ENCODE results near the gene ACTN3.

ACTN3 gene

GRCh38 chr11:66561178-66561974, 14.7 kb downstream of the ACTN3 start:
- peaks cover 4% of the 10 kb centered on the region for H3K4me1 ChIP-seq (ENCODE audit: insufficient read depth, insufficient read length)
- DNase-seq (ENCODE audit: low read depth, low spot score), result no peak
- H3K9me3 ChIP-seq (ENCODE audit: insufficient read depth, low read length), result no peaks in the 10 kb centered on the region
- H3K4me3 ChIP-seq (ENCODE audit: insufficient read length, low read depth), result no peak overlapping the region
- H3K9ac ChIP-seq (ENCODE audit: insufficient read length, low read depth), result no peak overlapping the region
- H3K36me3 ChIP-seq (ENCODE audit: insufficient read depth, insufficient read length, low read length), result no peaks in the 10 kb centered on the region
- TF ChIP-seq SUZ12 (IDR thresholded peaks at IDR 0.05; ENCODE audit: extremely low read depth, insufficient read depth, insufficient read length) (no peak), ZNF274 (IDR thresholded peaks at IDR 0.05; ENCODE audit: low read depth, low read length) (no peak), YY1 (IDR thresholded peaks at IDR 0.05; ENCODE audit: insufficient read depth, insufficient read length) (no peak)
- no peaks in the 10 kb centered on the region for H3K27me3 ChIP-seq (ENCODE audit: insufficient read depth, insufficient read length)

DNA sequence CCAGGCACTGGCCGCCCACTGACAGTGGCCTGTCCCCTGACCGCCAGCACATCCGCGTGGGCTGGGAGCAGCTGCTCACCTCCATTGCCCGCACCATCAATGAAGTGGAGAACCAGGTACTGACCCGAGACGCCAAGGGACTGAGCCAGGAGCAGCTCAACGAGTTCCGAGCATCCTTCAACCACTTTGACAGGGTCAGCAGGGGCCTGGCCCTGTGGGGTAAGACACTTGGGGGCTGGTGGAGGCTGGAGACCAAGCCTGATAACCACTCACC, 15.2 kb downstream of the ACTN3 start:
- H3K4me3 ChIP-seq (ENCODE audit: insufficient read length, low read depth), result no peak overlapping the region
- H3K27me3 ChIP-seq (ENCODE audit: insufficient read depth, insufficient read length), result no peaks in the 10 kb centered on the region
- DNase-seq (ENCODE audit: low read depth, low spot score), result no peak
- H3K4me1 ChIP-seq (ENCODE audit: insufficient read depth, insufficient read length), result peaks cover 4% of the 10 kb centered on the region
- H3K36me3 ChIP-seq (ENCODE audit: insufficient read depth, insufficient read length, low read length), result no peaks in the 10 kb centered on the region
- no peaks in the 10 kb centered on the region for H3K9me3 ChIP-seq (ENCODE audit: insufficient read depth, low read length)
- TF ChIP-seq SUZ12 (IDR thresholded peaks at IDR 0.05; ENCODE audit: extremely low read depth, insufficient read depth, insufficient read length) (no peak), YY1 (IDR thresholded peaks at IDR 0.05; ENCODE audit: insufficient read depth, insufficient read length) (no peak), ZNF274 (IDR thresholded peaks at IDR 0.05; ENCODE audit: low read depth, low read length) (no peak)
- H3K9ac ChIP-seq (ENCODE audit: insufficient read length, low read depth), result no peak overlapping the region

GRCh38 chr11:66562275-66562674, 15.6 kb downstream of the ACTN3 start:
- H3K36me3 ChIP-seq (ENCODE audit: insufficient read depth, insufficient read length, low read length), result no peaks in the 10 kb centered on the region
- H3K27me3 ChIP-seq (ENCODE audit: insufficient read depth, insufficient read length), result no peaks in the 10 kb centered on the region
- H3K9ac ChIP-seq (ENCODE audit: insufficient read length, low read depth), result no peak overlapping the region

GRCh38 chr11:66562907-66563583, 16.3 kb downstream of the ACTN3 start:
- TF ChIP-seq ZNF274 (IDR thresholded peaks at IDR 0.05; ENCODE audit: low read depth, low read length) (no peak), YY1 (IDR thresholded peaks at IDR 0.05; ENCODE audit: insufficient read depth, insufficient read length) (no peak), SUZ12 (IDR thresholded peaks at IDR 0.05; ENCODE audit: extremely low read depth, insufficient read depth, insufficient read length) (no peak)
- Histone ChIP-seq H3K4me3 (ENCODE audit: insufficient read length, low read depth) (no peak overlapping the region), H3K4me1 (ENCODE audit: insufficient read depth, insufficient read length) (no peaks in the 10 kb centered on the region), H3K9me3 (ENCODE audit: insufficient read depth, low read length) (no peaks in the 10 kb centered on the region), H3K9ac (ENCODE audit: insufficient read length, low read depth) (no peak overlapping the region), H3K36me3 (ENCODE audit: insufficient read depth, insufficient read length, low read length) (no peaks in the 10 kb centered on the region), H3K27me3 (ENCODE audit: insufficient read depth, insufficient read length) (no peaks in the 10 kb centered on the region)
- DNase-seq (ENCODE audit: low read depth, low spot score), result no peak

More at GRCh38 chr11:66562275-66562674, 15.6 kb downstream of the ACTN3 start:
- TF ChIP-seq YY1 (IDR thresholded peaks at IDR 0.05; ENCODE audit: insufficient read depth, insufficient read length) (no peak), SUZ12 (IDR thresholded peaks at IDR 0.05; ENCODE audit: extremely low read depth, insufficient read depth, insufficient read length) (no peak), ZNF274 (IDR thresholded peaks at IDR 0.05; ENCODE audit: low read depth, low read length) (no peak)
- Histone ChIP-seq H3K4me3 (ENCODE audit: insufficient read length, low read depth) (no peak overlapping the region), H3K4me1 (ENCODE audit: insufficient read depth, insufficient read length) (peaks cover 4% of the 10 kb centered on the region), H3K9me3 (ENCODE audit: insufficient read depth, low read length) (no peaks in the 10 kb centered on the region)
- no peak for DNase-seq (ENCODE audit: low read depth, low spot score)

- no peak overlapping the region for H3K4me3 ChIP-seq (ENCODE audit: insufficient read length, low read depth)
- H3K4me1 ChIP-seq (ENCODE audit: insufficient read depth, insufficient read length), result no peaks in the 10 kb centered on the region
- TF ChIP-seq SUZ12 (IDR thresholded peaks at IDR 0.05; ENCODE audit: extremely low read depth, insufficient read depth, insufficient read length), result no peak
- no peak for DNase-seq (ENCODE audit: low read depth, low spot score)
- no peaks in the 10 kb centered on the region for H3K36me3 ChIP-seq (ENCODE audit: insufficient read depth, insufficient read length, low read length)
- H3K9ac ChIP-seq (ENCODE audit: insufficient read length, low read depth), result no peak overlapping the region
- no peaks in the 10 kb centered on the region for H3K9me3 ChIP-seq (ENCODE audit: insufficient read depth, low read length)
- no peaks in the 10 kb centered on the region for H3K27me3 ChIP-seq (ENCODE audit: insufficient read depth, insufficient read length)
Observed at GRCh38 chr11:66563832-66564231, 17.1 kb downstream of the ACTN3 start.

- H3K27me3 ChIP-seq (ENCODE audit: insufficient read depth, insufficient read length), result no peaks in the 10 kb centered on the region
- no peak for TF ChIP-seq YY1 (IDR thresholded peaks at IDR 0.05; ENCODE audit: insufficient read depth, insufficient read length)
- TF ChIP-seq SUZ12 (IDR thresholded peaks at IDR 0.05; ENCODE audit: extremely low read depth, insufficient read depth, insufficient read length), result no peak
- no peak for TF ChIP-seq ZNF274 (IDR thresholded peaks at IDR 0.05; ENCODE audit: low read depth, low read length)
Observed at GRCh38 chr11:66564538-66564937, 17.8 kb downstream of the ACTN3 start.

GRCh38 chr11:66564984-66565383, 18.3 kb downstream of the ACTN3 start:
- Histone ChIP-seq H3K27me3 (ENCODE audit: insufficient read depth, insufficient read length) (no peaks in the 10 kb centered on the region), H3K4me1 (ENCODE audit: insufficient read depth, insufficient read length) (no peaks in the 10 kb centered on the region), H3K9ac (ENCODE audit: insufficient read length, low read depth) (no peak overlapping the region), H3K36me3 (ENCODE audit: insufficient read depth, insufficient read length, low read length) (no peaks in the 10 kb centered on the region), H3K4me3 (ENCODE audit: insufficient read length, low read depth) (no peak overlapping the region), H3K9me3 (ENCODE audit: insufficient read depth, low read length) (no peaks in the 10 kb centered on the region)
- no peak for DNase-seq (ENCODE audit: low read depth, low spot score)
- TF ChIP-seq SUZ12 (IDR thresholded peaks at IDR 0.05; ENCODE audit: extremely low read depth, insufficient read depth, insufficient read length), result no peak
- no peak for TF ChIP-seq YY1 (IDR thresholded peaks at IDR 0.05; ENCODE audit: insufficient read depth, insufficient read length)

More at GRCh38 chr11:66564538-66564937, 17.8 kb downstream of the ACTN3 start:
- Histone ChIP-seq H3K36me3 (ENCODE audit: insufficient read depth, insufficient read length, low read length) (no peaks in the 10 kb centered on the region), H3K4me3 (ENCODE audit: insufficient read length, low read depth) (no peak overlapping the region), H3K4me1 (ENCODE audit: insufficient read depth, insufficient read length) (no peaks in the 10 kb centered on the region), H3K9ac (ENCODE audit: insufficient read length, low read depth) (no peak overlapping the region), H3K9me3 (ENCODE audit: insufficient read depth, low read length) (no peaks in the 10 kb centered on the region)
- DNase-seq (ENCODE audit: low read depth, low spot score), result no peak
